ENCODE results near the gene TTC7B. TPM values are rescaled to one million over a fixed set of nuclear protein-coding genes. Genes with fewer than 3 reads are reported as not detected.

TTC7B gene
- total RNA-seq, 1 donor from 2014 or later, result 46.0 TPM

- TF ChIP-seq, protein P1, sequence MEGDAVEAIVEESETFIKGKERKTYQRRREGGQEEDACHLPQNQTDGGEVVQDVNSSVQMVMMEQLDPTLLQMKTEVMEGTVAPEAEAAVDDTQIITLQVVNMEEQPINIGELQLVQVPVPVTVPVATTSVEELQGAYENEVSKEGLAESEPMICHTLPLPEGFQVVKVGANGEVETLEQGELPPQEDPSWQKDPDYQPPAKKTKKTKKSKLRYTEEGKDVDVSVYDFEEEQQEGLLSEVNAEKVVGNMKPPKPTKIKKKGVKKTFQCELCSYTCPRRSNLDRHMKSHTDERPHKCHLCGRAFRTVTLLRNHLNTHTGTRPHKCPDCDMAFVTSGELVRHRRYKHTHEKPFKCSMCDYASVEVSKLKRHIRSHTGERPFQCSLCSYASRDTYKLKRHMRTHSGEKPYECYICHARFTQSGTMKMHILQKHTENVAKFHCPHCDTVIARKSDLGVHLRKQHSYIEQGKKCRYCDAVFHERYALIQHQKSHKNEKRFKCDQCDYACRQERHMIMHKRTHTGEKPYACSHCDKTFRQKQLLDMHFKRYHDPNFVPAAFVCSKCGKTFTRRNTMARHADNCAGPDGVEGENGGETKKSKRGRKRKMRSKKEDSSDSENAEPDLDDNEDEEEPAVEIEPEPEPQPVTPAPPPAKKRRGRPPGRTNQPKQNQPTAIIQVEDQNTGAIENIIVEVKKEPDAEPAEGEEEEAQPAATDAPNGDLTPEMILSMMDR (IDR thresholded peaks at IDR 0.05; ENCODE audit: insufficient read depth, low read length, poor library complexity, severe bottlenecking), result no peak
These were observed 312.6 kb downstream of the TTC7B start for GRCh38 chr14:90503582-90503981.

DNA sequence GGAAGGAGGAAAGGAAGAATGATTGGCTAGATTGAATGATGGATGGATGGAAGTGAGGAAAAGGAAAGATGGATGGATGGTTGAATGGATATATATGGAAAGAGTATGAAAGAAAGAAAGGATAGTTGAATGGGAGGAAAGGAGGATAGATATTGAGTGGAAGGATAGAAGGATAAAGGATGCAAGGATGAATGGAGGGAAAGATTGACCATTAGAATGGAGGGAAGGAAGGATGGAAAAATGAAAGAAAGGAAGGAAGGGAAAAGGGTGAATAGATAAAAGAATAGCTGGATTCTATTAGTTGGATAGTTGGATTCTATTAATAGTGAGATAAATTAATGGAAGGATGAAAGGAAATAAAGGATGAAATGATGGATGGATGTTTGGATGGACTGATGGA, 313.5 kb downstream of the TTC7B start:
- peaks cover 3% of the 10 kb centered on the region for H3K27me3 ChIP-seq (ENCODE audit: control insufficient read depth, insufficient read depth, low read length)
- H3K36me3 ChIP-seq (ENCODE audit: control insufficient read depth, insufficient read depth, low read length), result no peaks in the 10 kb centered on the region
- DNase-seq (ENCODE audit: low read depth), result no peak
- no peak overlapping the region for H3K4me3 ChIP-seq (ENCODE audit: low read depth, low read length)
- TF ChIP-seq, protein P1 (IDR thresholded peaks at IDR 0.05; ENCODE audit: insufficient read depth, low read length, poor library complexity, severe bottlenecking), result no peak

More at GRCh38 chr14:90503582-90503981, 312.6 kb downstream of the TTC7B start:
- H3K27me3 ChIP-seq (ENCODE audit: control insufficient read depth, insufficient read depth, low read length), result peaks cover 5% of the 10 kb centered on the region
- no peak for DNase-seq (ENCODE audit: low read depth)
- no peak overlapping the region for H3K4me3 ChIP-seq (ENCODE audit: low read depth, low read length)
- H3K36me3 ChIP-seq (ENCODE audit: control insufficient read depth, insufficient read depth, low read length), result no peaks in the 10 kb centered on the region

GRCh38 chr14:90500665-90501370, 315.4 kb downstream of the TTC7B start:
- TF ChIP-seq, protein P1 (IDR thresholded peaks at IDR 0.05; ENCODE audit: insufficient read depth, low read length, poor library complexity, severe bottlenecking), result no peak
- no peak for DNase-seq (ENCODE audit: low read depth)
- Histone ChIP-seq H3K27me3 (ENCODE audit: control insufficient read depth, insufficient read depth, low read length) (peaks cover 3% of the 10 kb centered on the region), H3K36me3 (ENCODE audit: control insufficient read depth, insufficient read depth, low read length) (no peaks in the 10 kb centered on the region), H3K4me3 (ENCODE audit: low read depth, low read length) (no peak overlapping the region)

DNA sequence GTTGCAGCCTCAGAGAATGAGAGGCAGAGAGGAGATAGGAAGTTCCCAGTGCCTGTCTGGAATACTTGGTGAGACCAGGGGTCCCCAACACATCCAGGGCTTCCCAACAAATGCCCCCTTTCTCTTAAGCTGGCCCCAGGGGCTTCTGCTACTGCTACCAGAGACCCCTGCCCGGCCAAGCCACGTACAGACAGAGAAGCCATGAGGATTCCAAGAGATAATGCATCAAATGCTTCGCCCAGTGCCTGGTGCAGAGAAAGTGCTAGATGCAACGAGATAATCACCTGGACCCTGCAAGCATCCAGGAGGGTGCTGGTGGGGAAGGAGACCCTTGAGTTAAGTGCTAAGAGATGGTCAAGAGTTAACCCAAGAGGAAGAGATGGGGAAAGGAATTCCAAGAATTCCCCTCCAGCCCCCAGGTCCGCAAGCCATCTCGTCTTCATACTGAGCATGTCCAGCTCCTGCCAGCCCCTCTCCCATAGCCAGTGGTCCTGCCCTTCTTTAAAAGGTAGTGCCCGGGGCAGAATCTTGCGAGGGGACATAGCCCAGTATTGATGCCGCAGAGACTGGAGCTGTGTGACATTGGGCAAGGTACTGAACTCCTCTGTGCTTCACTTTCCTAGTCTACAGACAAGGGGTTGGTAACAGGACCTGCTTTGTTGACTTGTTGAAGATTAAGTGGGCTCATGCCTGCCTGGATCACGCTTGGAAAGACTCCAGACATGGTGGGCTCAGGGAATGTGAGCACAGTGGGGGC, 316.1 kb downstream of the TTC7B start:
- no peaks in the 10 kb centered on the region for H3K36me3 ChIP-seq (ENCODE audit: control insufficient read depth, insufficient read depth, low read length)
- DNase-seq (ENCODE audit: low read depth), result no peak
- TF ChIP-seq, protein P1 (IDR thresholded peaks at IDR 0.05; ENCODE audit: insufficient read depth, low read length, poor library complexity, severe bottlenecking), result no peak

GRCh38 chr14:90499121-90499520, 317.1 kb downstream of the TTC7B start:
- peaks cover 3% of the 10 kb centered on the region for H3K27me3 ChIP-seq (ENCODE audit: control insufficient read depth, insufficient read depth, low read length)
- TF ChIP-seq, protein P1 (IDR thresholded peaks at IDR 0.05; ENCODE audit: insufficient read depth, low read length, poor library complexity, severe bottlenecking), result no peak
- H3K4me3 ChIP-seq (ENCODE audit: low read depth, low read length), result no peak overlapping the region
- DNase-seq (ENCODE audit: low read depth), result no peak
- no peaks in the 10 kb centered on the region for H3K36me3 ChIP-seq (ENCODE audit: control insufficient read depth, insufficient read depth, low read length)

More for the DNA sequence above, 316.1 kb downstream of the TTC7B start:
- Histone ChIP-seq H3K27me3 (ENCODE audit: control insufficient read depth, insufficient read depth, low read length) (peaks cover 3% of the 10 kb centered on the region), H3K4me3 (ENCODE audit: low read depth, low read length) (no peak overlapping the region)
